HCT116 (cell line): ENCODE measurements around the gene MMEL1.

Source experiments
- CEBPB ChIP-seq: IDR thresholded peaks from 2 replicates; pipeline ENCODE4 v1.6.1; 2012; ENCODE audit warnings: low read depth
- CTCF ChIP-seq, 3 experiments: fragments of 200-600 bp in 1 of 3; sonication (generic) in 1 of 3; IDR thresholded peaks in 2 of 3; conservative IDR thresholded peaks in 1 of 3; 2 replicates each; pipeline ENCODE4 v1.5.1; 2012 to 2017; ENCODE audit warnings: low read depth in 2 of 3, low read length in 2 of 3, antibody characterized with exemption in 1 of 3, borderline replicate concordance in 1 of 3, control low read depth in 1 of 3, mild to moderate bottlenecking in 1 of 3, mixed read lengths in 1 of 3, mixed run types in 1 of 3, moderate library complexity in 1 of 3; ENCODE audit not compliant: insufficient read depth in 1 of 3
- EGR1 ChIP-seq: IDR thresholded peaks from 2 replicates; pipeline ENCODE4 v1.6.1; 2012; ENCODE audit warnings: low read depth
- EZH2 ChIP-seq: fragments of 200-600 bp; sonication (generic); IDR thresholded peaks from 2 replicates; pipeline ENCODE4 v1.6.1; 2017; ENCODE audit warnings: antibody characterized with exemption, mixed run types
- SIN3A ChIP-seq: IDR thresholded peaks from 2 replicates; pipeline ENCODE4 v1.6.1; 2012; ENCODE audit warnings: low read depth

GRCh38 chr1:2595261-2595811 lies 37.5 kb downstream of the MMEL1 start:
- TF ChIP-seq SIN3A (no peak), CTCF (IDR thresholded peaks at IDR 0.05 in 2 of 3, conservative IDR thresholded peaks at IDR 0.05 in 1 of 3; ENCODE audit: borderline replicate concordance in 1 of 3, insufficient read depth in 1 of 3, low read depth in 2 of 3, low read length in 2 of 3) (no peak), EZH2 (no peak), CEBPB (no peak), EGR1 (no peak)
